HG02973 (cell line): Measurements from ENCODE around the gene CDC42EP4.
"Not testable (repeated sequence)": the region's sequence is repeated elsewhere in the genome, so short reads cannot be mapped to it uniquely, and the experiment has no call there.

Source experiments
- ATAC-seq: cut with Tn5 transposase; IDR thresholded peaks from one replicate; pipeline ENCODE4 v1.9.1; 2021; ENCODE audit warnings: moderate library complexity; ENCODE audit not compliant: unreplicated experiment

CDC42EP4 gene

DNA sequence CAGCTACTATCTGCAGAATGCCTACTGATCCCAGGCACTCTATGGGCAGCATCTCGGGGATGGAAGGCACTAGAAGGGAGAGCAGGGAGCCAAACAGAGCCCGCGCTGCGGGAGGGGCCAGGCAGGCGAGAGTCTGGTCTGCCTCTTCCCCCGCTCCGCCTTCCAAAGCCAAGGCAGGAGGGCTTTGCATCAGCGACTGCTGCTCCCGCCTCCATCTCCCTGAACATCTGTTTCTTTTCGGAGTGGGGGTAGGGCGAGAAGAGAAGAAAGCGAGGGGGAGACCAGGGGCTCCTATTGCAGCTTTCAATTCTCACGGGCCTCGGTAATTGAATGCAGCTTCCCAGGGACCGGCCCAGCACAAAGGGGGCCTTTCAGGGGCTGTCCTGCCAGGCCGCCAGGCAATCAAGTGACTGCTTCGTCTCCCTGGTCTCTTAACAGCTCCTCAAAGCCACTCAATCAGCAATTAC lies 31.4 kb upstream of the CDC42EP4 start:
- ATAC-seq: no peak

DNA sequence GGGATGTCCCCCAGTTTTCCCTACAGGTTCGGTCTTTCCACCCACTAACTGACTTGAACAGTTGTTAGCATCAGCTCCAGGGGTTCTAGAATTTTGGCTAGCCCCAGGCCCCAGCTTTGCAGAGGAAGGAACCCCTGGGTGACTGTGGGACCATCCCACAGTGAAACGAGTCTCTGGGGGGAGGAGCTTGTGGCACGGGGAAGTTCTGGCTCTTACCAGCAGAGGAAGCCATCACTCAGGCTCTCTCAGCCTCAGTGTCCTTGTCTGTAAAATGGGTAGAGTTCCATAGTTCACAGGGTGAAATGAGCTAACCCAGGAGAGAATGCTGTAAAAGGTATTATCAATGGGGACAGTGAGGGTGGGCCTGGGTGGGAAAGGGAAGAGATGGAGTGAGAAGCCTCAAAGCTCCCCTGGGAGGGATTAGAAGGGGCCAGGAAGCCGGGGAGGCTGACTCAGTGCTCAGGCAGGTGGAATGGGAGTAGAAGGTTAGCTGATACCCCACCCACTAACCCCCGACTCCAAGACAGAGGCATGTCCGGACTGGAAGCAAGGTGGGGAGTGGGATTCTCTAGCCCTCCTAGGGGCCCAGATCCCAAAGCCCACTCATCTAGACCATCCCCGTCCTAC lies 30.9 kb upstream of the CDC42EP4 start:
- no peak for ATAC-seq

DNA sequence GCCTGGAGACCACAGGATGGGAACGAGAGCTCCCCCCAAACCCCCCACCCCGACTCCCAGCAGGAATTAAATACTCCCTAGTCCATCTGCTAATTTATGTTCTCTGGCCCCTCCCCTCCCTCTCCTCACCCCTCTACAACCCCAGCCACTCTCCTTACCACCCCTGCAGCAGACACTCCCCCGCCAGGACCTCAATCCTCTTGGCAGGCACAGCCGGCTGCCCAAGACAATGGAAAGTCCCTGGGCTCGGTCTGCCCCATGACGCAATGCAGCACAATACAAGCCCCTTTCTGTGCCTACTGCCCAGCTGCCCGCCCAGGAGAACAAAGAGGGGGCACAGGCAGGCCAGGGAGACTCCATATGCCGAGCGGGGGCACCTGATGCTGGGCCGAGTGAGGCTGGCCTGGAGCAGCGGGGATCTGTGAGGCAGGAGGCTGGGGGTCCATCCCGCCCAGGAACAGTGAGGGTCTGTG lies 30.3 kb upstream of the CDC42EP4 start:
- no peak for ATAC-seq

DNA sequence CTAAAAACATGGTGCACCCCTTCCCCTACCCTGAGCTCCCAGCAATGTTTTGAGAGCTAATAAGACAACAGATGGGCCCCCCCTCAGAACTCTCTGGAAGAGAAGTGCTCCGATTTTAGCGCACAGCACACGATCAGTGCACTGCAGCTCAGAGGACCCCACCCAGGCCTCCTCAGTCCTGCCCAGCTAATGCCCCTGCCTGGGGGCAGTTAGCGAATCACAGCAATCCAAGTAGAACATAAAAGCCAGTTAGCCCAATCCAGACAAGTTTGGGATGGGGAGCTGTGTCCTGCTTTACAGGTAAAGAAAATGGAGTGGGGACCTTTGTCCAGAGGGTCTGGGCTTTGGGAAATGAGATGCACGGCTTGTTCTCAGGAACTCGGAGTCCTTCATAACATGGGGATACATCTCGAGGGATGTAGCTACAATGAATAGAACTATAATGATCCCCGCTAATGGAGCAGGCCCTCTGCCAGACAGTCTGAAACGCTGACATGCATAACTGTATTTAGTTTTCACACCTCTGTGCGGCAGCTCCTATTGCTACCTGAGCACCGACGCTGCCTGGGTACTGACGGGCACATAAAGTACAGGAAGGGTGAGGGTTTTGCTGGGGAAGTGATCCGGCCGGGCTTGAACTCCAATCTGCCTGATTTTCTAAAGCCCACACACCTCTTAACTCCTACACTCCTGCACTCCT lies 29.7 kb upstream of the CDC42EP4 start:
- no peak for ATAC-seq

DNA sequence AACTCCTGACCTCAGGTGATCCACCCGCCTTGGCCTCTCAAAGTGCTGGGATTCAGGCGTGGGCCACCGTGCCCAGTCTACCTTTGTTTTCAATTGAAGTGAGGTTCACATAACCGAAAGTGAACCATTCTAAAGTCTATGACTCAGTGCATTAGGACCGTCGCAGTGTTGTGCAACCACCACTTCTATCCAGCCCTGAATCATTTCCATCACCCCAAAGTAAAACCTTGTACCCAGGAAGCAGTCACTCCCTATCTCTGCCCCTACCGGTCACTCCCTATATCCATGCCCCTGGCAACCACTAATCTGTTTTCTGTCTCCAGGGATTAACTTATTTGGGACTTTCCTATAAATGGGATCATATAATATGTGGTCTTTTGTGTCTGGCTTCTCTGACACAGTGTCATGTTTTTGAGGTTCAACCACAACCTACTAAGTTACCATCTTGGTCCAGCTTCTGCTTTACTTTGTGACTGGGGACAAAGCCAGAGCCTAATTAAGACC lies 28.3 kb upstream of the CDC42EP4 start:
- ATAC-seq: no peak

DNA sequence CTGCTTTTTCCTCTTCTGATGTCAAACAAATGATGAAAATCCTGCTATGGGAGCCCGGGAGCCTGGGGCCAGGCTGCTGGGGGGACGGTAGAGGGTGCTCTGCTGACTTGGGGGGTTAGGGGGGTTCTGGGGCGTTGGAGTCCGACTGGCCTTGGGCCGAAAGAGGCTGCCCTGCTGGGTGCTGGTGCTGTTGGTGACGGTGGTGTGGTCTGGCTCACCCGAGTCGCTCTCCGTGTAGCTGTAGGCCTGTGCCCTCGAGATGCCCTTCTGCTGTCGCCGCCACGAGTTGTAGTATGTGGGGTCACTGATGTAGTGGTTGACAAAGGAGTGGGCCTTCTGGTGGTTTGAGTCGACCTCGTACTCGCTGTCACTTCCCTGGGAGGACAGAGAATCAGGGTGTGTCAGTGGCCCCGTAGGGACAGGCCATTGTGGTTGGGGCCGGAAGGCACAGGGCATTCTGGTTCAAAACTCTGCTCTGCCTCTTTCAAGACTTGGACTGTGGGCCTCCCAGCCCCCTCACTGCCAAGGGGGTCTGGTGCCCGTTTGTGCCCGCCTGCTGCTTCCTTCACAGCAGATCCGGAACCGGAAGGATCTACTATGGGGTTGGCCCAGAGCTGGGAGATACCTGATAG lies 26.9 kb upstream of the CDC42EP4 start:
- no peak for ATAC-seq

DNA sequence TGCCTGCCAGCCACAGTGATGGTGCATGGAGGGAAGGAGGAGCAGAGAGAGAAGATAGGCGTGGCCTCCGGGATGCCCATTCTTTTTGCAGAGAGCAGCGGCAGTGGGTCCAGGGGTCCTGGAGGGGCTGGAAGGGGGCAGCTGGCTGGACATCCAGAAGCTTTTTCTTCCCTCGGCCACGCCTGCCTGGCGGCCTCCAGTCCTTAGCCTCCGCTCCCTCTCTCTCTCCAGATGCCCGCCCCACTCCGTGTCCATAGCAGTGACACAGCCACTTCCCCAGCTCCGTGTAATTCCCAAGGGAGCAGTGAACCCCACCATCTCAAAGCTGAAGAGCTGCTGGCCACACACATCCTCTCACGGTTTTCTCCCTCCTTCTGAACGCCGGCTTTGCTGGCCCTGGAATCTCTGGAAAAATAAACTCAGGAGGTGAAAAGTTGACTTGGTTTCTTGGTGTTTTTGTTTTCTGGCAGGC lies 26.3 kb upstream of the CDC42EP4 start:
- no peak for ATAC-seq

DNA sequence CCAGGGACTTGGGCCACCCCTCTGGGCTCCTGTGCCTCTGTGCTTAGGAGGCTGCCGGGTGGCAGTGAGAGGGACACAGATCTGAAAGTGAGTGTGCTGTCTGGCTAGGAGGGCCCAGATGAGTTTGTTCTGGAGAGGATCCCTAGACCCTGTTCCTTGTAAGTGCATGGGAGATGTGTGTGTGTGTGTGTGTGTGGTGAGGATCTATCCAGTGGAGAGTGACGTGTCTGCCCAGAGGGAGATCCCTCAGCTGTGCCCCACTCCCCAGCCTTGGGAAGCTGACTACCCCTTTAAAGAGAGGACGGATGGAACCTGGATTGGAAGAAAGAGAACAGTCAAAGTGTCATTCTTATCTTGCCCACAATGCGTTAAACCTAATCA lies 25.5 kb upstream of the CDC42EP4 start:
- no peak for ATAC-seq

DNA sequence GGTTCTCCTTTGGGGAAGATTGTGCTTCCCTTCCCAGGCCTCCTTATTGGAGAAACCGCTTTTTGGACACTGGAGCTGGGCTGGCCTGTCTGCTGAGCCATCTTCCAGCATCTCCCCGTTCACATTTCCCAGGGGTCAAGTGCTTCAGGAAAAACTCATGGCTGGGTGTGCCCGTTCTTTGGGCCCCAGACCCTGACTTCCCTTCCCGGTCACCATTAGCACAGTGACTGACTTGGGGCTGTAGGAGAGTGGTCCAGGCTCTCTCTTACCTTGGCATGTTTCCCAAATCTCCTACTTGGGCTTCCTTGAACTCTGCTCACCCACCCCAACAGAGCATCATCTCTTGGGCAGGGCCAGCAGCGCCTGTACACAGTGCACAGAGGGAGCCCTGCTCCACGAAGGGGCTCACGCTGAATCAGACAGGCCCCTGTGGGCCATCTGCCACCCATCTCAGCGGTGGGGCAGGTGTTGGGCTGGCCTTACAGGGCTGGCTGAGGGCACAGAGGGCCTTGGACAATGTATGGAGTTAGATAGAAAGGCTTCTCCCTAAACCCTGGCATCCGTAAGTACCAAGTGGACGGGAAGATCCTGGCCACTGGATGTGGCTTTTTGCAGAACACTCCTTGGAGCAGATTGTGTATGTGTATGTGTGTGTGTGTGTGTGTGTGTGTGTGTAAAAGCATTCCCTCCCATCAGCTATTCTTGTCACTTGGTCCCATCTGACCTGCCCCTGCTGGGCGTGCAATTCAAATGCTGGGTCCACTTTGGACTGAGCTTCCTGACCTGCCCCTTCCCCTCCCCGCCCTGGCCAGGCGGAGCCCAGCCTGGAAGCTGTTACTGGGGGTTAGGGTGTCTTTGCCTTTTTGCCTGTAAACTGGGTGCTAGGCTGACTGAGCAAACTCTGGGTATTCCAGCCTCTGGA lies 24.9 kb upstream of the CDC42EP4 start:
- no peak for ATAC-seq

DNA sequence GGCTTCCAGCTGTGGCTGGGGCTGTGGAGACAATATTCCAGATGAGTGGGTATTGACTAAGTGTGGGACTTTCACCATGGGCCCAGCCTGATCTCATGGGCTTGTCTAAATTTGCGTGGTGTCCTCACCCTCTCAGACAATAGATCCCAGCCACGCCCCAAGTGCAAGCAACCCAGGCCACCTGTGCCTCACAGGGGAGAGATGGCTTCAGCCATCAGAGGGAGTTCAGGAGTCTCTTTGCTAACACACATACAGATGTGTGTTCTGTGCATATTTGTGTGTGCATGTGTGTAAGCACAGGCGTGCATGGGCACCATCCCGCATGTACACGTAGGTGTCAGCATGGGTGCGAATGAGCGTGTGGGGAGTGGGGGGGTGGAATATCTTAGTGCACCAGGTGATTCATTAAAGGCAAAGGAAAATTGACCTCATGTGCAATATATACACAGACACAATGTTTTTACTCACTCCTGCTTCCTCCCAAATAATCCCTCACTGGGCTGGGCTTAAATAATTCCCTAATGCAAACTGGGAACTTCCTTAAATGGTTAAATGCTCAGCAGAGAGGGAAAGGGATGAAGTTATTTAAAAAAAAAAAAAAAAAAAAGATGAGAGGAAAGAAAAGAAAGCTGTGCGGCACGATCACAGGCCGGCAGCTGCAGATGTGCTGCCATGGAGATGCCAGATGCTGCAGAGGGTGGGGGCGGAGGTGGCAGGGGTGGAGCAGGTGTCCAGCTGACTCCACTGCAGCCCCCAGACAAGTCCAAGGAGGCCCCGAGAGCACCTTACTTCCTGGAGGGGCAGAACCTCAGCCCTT lies 24.0 kb upstream of the CDC42EP4 start:
- ATAC-seq: no peak

DNA sequence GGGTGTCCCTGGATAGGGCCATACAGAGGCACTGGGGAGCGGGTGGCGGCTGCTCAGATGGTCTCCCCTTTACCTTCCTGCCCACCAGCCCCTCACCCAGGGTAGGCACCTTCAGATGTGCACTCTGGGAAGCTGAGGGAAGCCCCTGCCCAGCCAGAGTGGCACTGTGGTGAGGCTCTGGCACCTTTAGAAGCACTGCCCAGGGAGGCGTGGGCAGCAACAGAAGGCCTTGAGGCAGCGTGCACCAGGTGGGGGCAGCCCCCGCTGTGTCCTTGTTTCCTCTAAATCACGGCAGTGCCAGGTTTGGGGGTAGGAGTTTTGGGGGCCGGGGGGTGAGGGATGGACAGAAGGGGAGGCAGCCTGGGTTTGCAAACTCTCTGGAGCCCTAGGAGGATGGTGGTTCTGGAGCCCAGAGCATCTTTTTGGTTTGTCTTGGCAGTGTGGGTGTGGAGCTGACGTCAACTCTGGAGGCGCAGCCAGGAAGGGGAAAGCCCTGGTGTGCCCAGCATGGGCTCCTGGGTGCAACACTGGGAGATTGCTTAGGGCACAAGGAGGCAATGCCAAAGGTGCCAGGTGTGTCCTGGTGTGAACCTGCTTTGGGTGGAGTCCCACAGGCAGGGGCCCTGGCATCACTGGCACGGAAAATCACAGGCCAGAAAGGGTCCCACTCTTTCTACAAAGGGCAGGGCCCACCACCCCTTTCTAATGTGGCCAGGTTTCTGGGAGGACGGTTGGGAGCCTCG lies 23.1 kb upstream of the CDC42EP4 start:
- no peak for ATAC-seq

DNA sequence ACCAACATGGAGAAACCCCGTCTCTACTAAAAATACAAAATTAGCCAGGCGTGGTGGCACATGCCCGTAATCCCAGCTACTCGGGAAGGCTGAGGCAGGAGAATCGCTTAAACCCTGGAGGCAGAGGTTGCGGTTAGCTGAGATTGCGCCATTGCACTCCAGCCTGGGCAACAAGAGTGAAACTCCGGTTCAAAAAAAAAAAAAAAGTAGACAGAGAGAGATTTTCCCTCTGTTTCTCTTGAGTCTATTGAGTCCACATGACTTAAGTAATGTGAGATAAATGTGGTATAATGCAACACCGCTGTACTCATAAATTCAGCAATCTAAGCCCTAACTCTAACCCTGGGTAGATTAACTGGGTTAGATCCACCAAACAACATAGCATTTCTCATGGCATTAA lies 21.6 kb upstream of the CDC42EP4 start:
- ATAC-seq: not testable (repeated sequence)

DNA sequence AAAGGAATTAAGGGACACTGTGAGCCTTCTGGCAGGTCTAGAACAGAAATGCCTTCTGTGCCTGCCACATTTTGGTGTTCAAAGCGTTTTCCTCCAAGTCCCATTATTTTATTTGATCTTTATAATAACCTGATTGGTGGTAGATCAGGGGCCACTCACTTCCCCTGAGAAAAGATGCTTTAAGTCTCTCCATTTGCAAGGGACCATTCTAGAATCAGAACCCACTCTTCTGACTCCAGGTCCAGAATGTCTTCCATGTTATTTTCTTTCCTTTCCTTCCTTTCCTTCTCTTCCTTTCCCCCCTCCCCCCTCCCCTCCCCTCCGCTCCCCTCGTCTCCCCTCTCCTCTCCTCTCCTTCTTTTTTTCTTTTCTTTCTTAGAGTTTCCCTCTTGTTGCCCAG lies 19.3 kb upstream of the CDC42EP4 start:
- ATAC-seq: no peak

DNA sequence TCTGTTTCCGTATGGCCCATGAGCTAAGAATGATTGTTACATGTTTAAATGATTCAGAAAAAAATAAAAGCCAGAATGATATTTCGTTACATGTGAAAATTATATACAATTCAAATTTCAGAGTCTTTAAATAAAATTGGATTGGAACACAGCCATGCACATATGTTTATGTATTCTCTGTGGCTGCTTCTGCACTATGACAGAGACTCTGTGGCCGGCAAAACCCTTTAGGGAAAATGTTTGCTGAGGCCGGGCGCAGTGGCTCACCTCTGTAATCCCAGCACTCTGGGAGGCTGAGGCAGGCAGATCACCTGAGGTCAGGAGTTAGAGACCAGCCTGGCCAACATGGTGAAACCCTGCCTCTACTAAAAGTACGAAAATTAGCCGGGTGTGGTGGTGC lies 15.9 kb upstream of the CDC42EP4 start:
- no peak for ATAC-seq

DNA sequence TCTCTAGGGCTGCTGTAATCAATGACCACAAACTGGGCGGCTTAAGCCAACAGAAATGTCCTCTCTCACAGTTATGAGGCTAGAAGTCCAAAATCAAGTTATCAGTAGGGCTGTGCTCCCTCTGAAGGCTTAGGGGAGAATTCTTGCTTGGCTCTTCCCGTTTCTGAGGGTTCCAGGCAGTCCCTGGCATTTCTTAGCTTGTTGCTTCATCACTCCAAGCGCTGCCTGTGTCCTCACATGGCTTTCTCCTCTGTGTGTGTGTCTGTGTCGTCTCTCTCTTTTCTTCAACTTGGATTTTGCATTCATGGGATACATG lies 13.7 kb upstream of the CDC42EP4 start:
- no peak for ATAC-seq

DNA sequence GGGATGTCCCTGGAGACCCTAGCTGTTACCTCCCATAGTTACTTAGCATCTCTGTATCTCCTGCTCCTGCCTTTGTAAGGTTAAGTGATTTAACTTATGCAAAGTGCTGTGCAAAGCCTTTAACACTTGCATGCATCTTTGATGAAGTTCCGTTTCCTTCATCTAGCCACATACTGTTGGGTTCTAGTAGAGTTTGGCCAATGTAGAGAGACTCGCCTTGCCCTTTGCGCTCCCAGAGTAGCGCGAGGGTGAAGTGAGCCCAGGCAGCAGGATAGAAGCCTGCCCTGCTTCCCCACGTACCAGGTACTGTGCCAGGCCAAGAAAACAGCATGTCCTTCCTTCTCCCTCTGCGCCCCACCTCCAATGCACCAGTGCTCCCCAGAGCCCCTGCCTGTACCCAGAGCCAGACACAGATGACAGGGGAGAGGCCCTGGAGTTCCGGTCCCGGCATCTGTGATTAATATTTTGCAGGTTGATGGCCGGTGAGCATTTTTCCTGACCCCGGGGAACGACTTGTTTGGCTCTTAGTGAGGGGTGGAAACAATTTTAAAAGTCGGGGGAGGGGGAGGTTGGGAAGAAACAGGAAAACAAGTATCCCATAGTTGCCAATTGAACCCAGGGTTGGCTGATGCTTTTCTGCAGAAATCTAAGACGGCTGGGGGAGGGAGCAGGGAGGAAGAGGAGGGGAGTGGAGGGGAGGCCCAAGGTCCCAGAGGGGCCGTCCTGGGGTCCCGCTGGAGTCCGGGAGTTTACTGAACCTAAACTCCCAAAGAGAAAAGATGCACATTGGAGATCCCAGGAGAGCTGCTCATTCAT lies 13.1 kb upstream of the CDC42EP4 start:
- no peak for ATAC-seq

DNA sequence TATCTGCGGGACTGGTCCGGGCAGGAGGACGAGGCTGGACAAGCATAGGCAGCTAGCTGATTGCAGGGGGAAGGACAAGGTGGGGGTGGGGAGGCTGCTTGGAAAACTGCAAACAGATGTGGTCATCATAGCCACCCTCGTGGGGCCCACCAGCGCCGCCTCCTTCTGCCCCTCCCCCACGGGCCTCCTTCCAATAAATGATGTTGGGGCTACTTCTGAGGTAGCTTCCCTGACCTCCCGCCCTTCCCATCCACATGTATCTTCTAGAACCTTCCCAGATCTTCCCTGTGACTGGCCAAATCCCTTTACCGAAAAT lies 12.3 kb upstream of the CDC42EP4 start:
- no peak for ATAC-seq

DNA sequence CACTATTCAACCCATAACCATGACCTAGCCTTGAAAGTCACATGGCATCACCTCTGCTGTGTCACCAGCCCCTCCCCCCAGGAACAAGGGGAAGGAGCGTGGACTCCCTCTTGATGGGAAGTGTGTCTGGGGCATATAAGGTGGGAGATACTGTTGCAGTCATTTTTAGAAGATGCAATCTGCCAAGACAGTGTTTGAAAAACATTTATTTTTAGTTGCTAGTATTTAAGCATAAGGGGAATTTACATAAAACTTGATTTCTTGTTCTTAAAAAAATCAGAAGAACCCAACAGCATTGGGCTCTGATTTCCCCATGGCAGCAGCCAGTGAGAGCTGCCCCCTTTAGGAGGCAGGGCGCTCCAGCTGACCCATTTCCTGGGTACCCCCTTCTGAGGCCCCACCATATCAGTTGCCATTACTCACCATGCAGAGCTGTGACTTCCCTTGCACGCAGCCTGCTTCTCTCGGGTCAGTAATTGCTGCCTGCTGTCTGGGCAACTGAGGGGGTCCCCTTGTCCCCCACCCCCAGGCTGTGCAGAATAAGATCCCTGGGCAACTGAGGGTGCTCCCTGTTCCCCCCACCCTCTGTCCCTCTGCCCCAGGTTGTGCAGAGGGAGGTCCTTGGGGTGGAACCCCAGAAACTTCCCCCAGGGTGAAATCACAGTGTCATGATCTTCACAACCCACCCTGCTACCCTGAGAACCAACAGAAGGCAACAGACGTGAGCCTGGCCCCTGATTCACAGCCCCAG lies 11.8 kb upstream of the CDC42EP4 start:
- ATAC-seq: no peak
